ENCODE measurements around the gene ITPRIPL1.
A peak's percentile ranks its signal among the peaks of the same experiment; 100 is the strongest.

ITPRIPL1 gene, protein sequence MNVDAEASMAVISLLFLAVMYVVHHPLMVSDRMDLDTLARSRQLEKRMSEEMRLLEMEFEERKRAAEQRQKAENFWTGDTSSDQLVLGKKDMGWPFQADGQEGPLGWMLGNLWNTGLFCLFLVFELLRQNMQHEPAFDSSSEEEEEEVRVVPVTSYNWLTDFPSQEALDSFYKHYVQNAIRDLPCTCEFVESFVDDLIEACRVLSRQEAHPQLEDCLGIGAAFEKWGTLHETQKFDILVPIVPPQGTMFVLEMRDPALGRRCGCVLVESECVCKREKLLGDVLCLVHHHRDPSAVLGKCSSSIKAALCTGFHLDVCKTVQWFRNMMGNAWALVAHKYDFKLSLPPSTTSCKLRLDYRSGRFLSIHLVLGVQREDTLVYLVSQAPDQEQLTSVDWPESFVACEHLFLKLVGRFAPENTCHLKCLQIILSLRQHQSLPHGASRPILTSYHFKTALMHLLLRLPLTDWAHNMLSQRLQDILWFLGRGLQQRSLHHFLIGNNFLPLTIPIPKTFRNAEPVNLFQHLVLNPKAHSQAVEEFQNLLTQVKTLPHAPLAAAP

GRCh38 chr2:96325041-96325883 is at the start of gene ITPRIPL1:
TSS of gene ITPRIPL1 (plus strand) at chr2:96325317. CDS start at chr2:96325840, 523 bp downstream.
- no peaks in the 10 kb centered on the region for H3K9me2 ChIP-seq (replicated peaks; ENCODE audit: control insufficient read depth, low read length)
- TF ChIP-seq CTCF (IDR thresholded peaks at IDR 0.05; ENCODE audit: low read depth, low read length, poor library complexity, severe bottlenecking) (no peak), EZH2phosphoT487 (IDR thresholded peaks at IDR 0.05; ENCODE audit: borderline replicate concordance, low read length) (no peak)
- H3K79me2 ChIP-seq (ENCODE audit: control insufficient read depth, low read length): peaks cover 61% of the 10 kb centered on the region
- peaks cover 3% of the 10 kb centered on the region; the same call in 1 of the 2 replicates for H4K20me1 ChIP-seq (ENCODE audit: control insufficient read depth, insufficient read depth, low read depth, low read length)
- H3K27me3 ChIP-seq (ENCODE audit: control insufficient read depth, low read length): no peaks in the 10 kb centered on the region
- H3K4me1 ChIP-seq (ENCODE audit: control insufficient read depth, low read length): peaks cover 57% of the 10 kb centered on the region
- H3K4me3 ChIP-seq (ENCODE audit: low read length): peak within 1 kb of the TSS; percentile 89
- H3K36me3 ChIP-seq (ENCODE audit: control insufficient read depth, low read length): peaks cover 44% of the 10 kb centered on the region
- no peaks in the 10 kb centered on the region for H3K9me3 ChIP-seq (ENCODE audit: control insufficient read depth, insufficient read depth, low read length)
- H3K27ac ChIP-seq (ENCODE audit: low read depth, low read length): peak within 1 kb of the TSS; percentile 55
- H3K4me2 ChIP-seq (ENCODE audit: low read length): peak within 1 kb of the TSS; percentile 84
- peaks cover 14% of the 10 kb centered on the region for H3F3A ChIP-seq (ENCODE audit: control insufficient read depth, insufficient read depth)

GRCh38 chr2:96276787-96277499 is 48.2 kb upstream of the ITPRIPL1 start:
- Histone ChIP-seq H3K4me3 (ENCODE audit: low read length) (no peak overlapping the region), H3K79me2 (ENCODE audit: control insufficient read depth, low read length) (no peaks in the 10 kb centered on the region), H3K4me2 (ENCODE audit: low read length) (no peak overlapping the region), H3K36me3 (ENCODE audit: control insufficient read depth, low read length) (peaks cover 85% of the 10 kb centered on the region), H3F3A (ENCODE audit: control insufficient read depth, insufficient read depth) (peaks cover 19% of the 10 kb centered on the region), H3K27ac (ENCODE audit: low read depth, low read length) (no peak overlapping the region), H3K9me2 (replicated peaks; ENCODE audit: control insufficient read depth, low read length) (no peaks in the 10 kb centered on the region), H3K4me1 (ENCODE audit: control insufficient read depth, low read length) (no peaks in the 10 kb centered on the region), H3K27me3 (ENCODE audit: control insufficient read depth, low read length) (no peaks in the 10 kb centered on the region), H3K9me3 (ENCODE audit: control insufficient read depth, insufficient read depth, low read length) (no peaks in the 10 kb centered on the region), H4K20me1 (ENCODE audit: control insufficient read depth, insufficient read depth, low read depth, low read length) (no peaks in the 10 kb centered on the region)
- TF ChIP-seq EZH2phosphoT487 (IDR thresholded peaks at IDR 0.05; ENCODE audit: borderline replicate concordance, low read length) (no peak), CTCF (IDR thresholded peaks at IDR 0.05; ENCODE audit: low read depth, low read length, poor library complexity, severe bottlenecking) (no peak)

GRCh38 chr2:96287273-96287856 is 37.8 kb upstream of the ITPRIPL1 start:
- H3K9me2 ChIP-seq (replicated peaks; ENCODE audit: control insufficient read depth, low read length): no peaks in the 10 kb centered on the region
- no peaks in the 10 kb centered on the region for H3K9me3 ChIP-seq (ENCODE audit: control insufficient read depth, insufficient read depth, low read length)
- no peaks in the 10 kb centered on the region for H3K27me3 ChIP-seq (ENCODE audit: control insufficient read depth, low read length)
- H3K36me3 ChIP-seq (ENCODE audit: control insufficient read depth, low read length): peaks cover 99% of the 10 kb centered on the region
- H3K4me1 ChIP-seq (ENCODE audit: control insufficient read depth, low read length): no peaks in the 10 kb centered on the region
- no peaks in the 10 kb centered on the region for H3K79me2 ChIP-seq (ENCODE audit: control insufficient read depth, low read length)
- H3K27ac ChIP-seq (ENCODE audit: low read depth, low read length): no peak overlapping the region
- no peak overlapping the region for H3K4me3 ChIP-seq (ENCODE audit: low read length)
- no peak for TF ChIP-seq EZH2phosphoT487 (IDR thresholded peaks at IDR 0.05; ENCODE audit: borderline replicate concordance, low read length)
- TF ChIP-seq CTCF (IDR thresholded peaks at IDR 0.05; ENCODE audit: low read depth, low read length, poor library complexity, severe bottlenecking): no peak
- no peak overlapping the region for H3K4me2 ChIP-seq (ENCODE audit: low read length)
- no peaks in the 10 kb centered on the region for H3F3A ChIP-seq (ENCODE audit: control insufficient read depth, insufficient read depth)
- H4K20me1 ChIP-seq (ENCODE audit: control insufficient read depth, insufficient read depth, low read depth, low read length): no peaks in the 10 kb centered on the region

All from DOHH2 (cell line).